HepG2 (cell line): ENCODE results near the gene CD109. TPM values are rescaled to one million over a fixed set of nuclear protein-coding genes. Genes with fewer than 3 reads are reported as not detected.
A peak's percentile ranks its signal among the peaks of the same experiment; 100 is the strongest.

ENCODE experiments used
- ATF1 ChIP-seq: IDR thresholded peaks from 2 replicates; pipeline ENCODE4 v1.6.1; 2016; ENCODE audit warnings: mild to moderate bottlenecking, control low read depth
- CBX1 ChIP-seq: IDR thresholded peaks from one replicate; pipeline ENCODE4 v1.6.1; 2016; ENCODE audit warnings: antibody characterized with exemption, low read depth
- DNMT1 ChIP-seq: sonication (generic); formaldehyde crosslinking; IDR thresholded peaks from 2 replicates; pipeline ENCODE4 v1.5.1; 2020; ENCODE audit warnings: mild to moderate bottlenecking, missing genetic modification reagents
- FOSL2 ChIP-seq: sonication (generic); formaldehyde crosslinking; IDR thresholded peaks from 2 replicates; pipeline ENCODE4 v1.4.0; 2020; ENCODE audit warnings: missing genetic modification reagents
- FOXK2 ChIP-seq: fragments of 450-650 bp; IDR thresholded peaks from 2 replicates; pipeline ENCODE4 v1.6.1; 2016
- MAFF ChIP-seq: IDR thresholded peaks from 2 replicates; pipeline ENCODE4 v1.6.1; 2011; ENCODE audit warnings: low read depth, low read length, improper control_type of control experiment
- NFIC ChIP-seq: IDR thresholded peaks from 2 replicates; pipeline ENCODE4 v1.6.1; 2012; ENCODE audit warnings: mild to moderate bottlenecking, low read length, inconsistent platforms
- NFKB2 ChIP-seq: sonication (generic); formaldehyde crosslinking; IDR thresholded peaks from 2 replicates; pipeline ENCODE4 v1.4.0; 2020; ENCODE audit warnings: missing genetic modification reagents, borderline replicate concordance
- NFRKB ChIP-seq: fragments of 450-650 bp; IDR thresholded peaks from 2 replicates; pipeline ENCODE4 v1.6.1; 2017
- PHF20 ChIP-seq: sonication (generic); formaldehyde crosslinking; IDR thresholded peaks from 2 replicates; pipeline ENCODE4 v1.5.0; 2020; ENCODE audit warnings: mild to moderate bottlenecking, missing genetic modification reagents
- PHF5A ChIP-seq: IDR thresholded peaks from one replicate; pipeline ENCODE4 v1.6.1; 2018; ENCODE audit warnings: low read depth, missing genetic modification reagents; ENCODE audit not compliant: unreplicated experiment
- SIN3B ChIP-seq: fragments of 150-350 bp; IDR thresholded peaks from 2 replicates; pipeline ENCODE4 v1.6.1; 2014; ENCODE audit warnings: low read length
- SMAD3 ChIP-seq: sonication (generic); formaldehyde crosslinking; IDR thresholded peaks from 2 replicates; pipeline ENCODE4 v1.4.0; 2020; ENCODE audit warnings: missing genetic modification reagents
- SMC3 ChIP-seq: IDR thresholded peaks from 2 replicates; pipeline ENCODE4 v1.6.1; 2011; ENCODE audit warnings: low read length, improper control_type of control experiment
- SP2 ChIP-seq: sonication (generic); formaldehyde crosslinking; IDR thresholded peaks from 2 replicates; pipeline ENCODE4 v1.5.1; 2020; ENCODE audit warnings: mild to moderate bottlenecking, missing genetic modification reagents
- SSRP1 ChIP-seq: IDR thresholded peaks from 2 replicates; pipeline ENCODE4 v1.6.1; 2016; ENCODE audit warnings: control low read depth
- WIZ ChIP-seq: sonication (generic); formaldehyde crosslinking; IDR thresholded peaks from 2 replicates; pipeline ENCODE4 v1.5.1; 2020; ENCODE audit warnings: mild to moderate bottlenecking, missing genetic modification reagents
- ZBTB21 ChIP-seq: sonication (generic); formaldehyde crosslinking; IDR thresholded peaks from 2 replicates; pipeline ENCODE4 v1.4.0; 2020; ENCODE audit warnings: missing genetic modification reagents
- ZNF234 ChIP-seq: sonication (generic); formaldehyde crosslinking; conservative IDR thresholded peaks from 2 replicates; pipeline ENCODE4 v1.5.1; 2020; ENCODE audit warnings: mild to moderate bottlenecking, missing genetic modification reagents
- ZNF256 ChIP-seq: sonication (generic); formaldehyde crosslinking; conservative IDR thresholded peaks from 2 replicates; pipeline ENCODE4 v1.4.0; 2020; ENCODE audit warnings: missing genetic modification reagents
- ZNF263 ChIP-seq: sonication (generic); formaldehyde crosslinking; IDR thresholded peaks from 2 replicates; pipeline ENCODE4 v1.4.0; 2020; ENCODE audit warnings: missing genetic modification reagents
- ZNF264 ChIP-seq: sonication (generic); formaldehyde crosslinking; IDR thresholded peaks from 2 replicates; pipeline ENCODE4 v1.4.0; 2020; ENCODE audit warnings: missing genetic modification reagents
- ZNF292 ChIP-seq: sonication (generic); formaldehyde crosslinking; IDR thresholded peaks from 2 replicates; pipeline ENCODE4 v1.8.1; 2022; ENCODE audit warnings: mild to moderate bottlenecking, low read depth, missing genetic modification reagents, borderline replicate concordance
- ZNF451 ChIP-seq: sonication (generic); formaldehyde crosslinking; IDR thresholded peaks from 2 replicates; pipeline ENCODE4 v1.5.0; 2020; ENCODE audit warnings: mild to moderate bottlenecking, missing genetic modification reagents
- ZNF549 ChIP-seq: sonication (generic); formaldehyde crosslinking; IDR thresholded peaks from 2 replicates; pipeline ENCODE4 v1.5.0; 2020; ENCODE audit warnings: missing genetic modification reagents
- ZNF615 ChIP-seq: sonication (generic); formaldehyde crosslinking; IDR thresholded peaks from 2 replicates; pipeline ENCODE4 v1.5.0; 2020; ENCODE audit warnings: mild to moderate bottlenecking, missing genetic modification reagents, borderline replicate concordance
- ZNF775 ChIP-seq: sonication (generic); formaldehyde crosslinking; IDR thresholded peaks from 2 replicates; pipeline ENCODE4 v1.4.0; 2020; ENCODE audit warnings: missing genetic modification reagents, mild to moderate bottlenecking, moderate library complexity, borderline replicate concordance
- polyA plus RNA-seq, 8 experiments: library from polyadenylated mRNA; depleted of rRNA in 3 of 8; stranded (reverse) in 7 of 8; unstranded in 1 of 8; fragments of >200 nt; fragmentation: Illumina TruSeq in 4 of 8; extraction: Trizol in 4 of 8; gene quantifications; 2 replicates each; pipeline versions ENCODE4 v1.2.1 to v1.2.3, GENCODE V29; 2011 to 2016; ENCODE audit warnings: low read depth in 4 of 8, missing spikeins in 1 of 8, mixed read lengths in 1 of 8; ENCODE audit not compliant: insufficient read depth in 1 of 8
- total RNA-seq, 5 experiments: library from RNA; depleted of rRNA; stranded (reverse); fragments of >200 nt; fragmentation: Illumina TruSeq; extraction: Trizol; gene quantifications; 2 replicates each; pipeline ENCODE4 v1.2.3, GENCODE V29; 2016; ENCODE audit warnings: low read depth in 1 of 5
- TF ChIP-seq, protein P1 (sequence below): sonication (generic); formaldehyde crosslinking; IDR thresholded peaks from 2 replicates; pipeline ENCODE4 v1.4.0; 2020; ENCODE audit warnings: missing genetic modification reagents, borderline replicate concordance
- TF ChIP-seq, protein P2 (sequence below): sonication (generic); formaldehyde crosslinking; IDR thresholded peaks from 2 replicates; pipeline ENCODE4 v1.8.0; 2022; ENCODE audit warnings: mild to moderate bottlenecking, missing genetic modification reagents, moderate library complexity
- TF ChIP-seq, protein P3 (sequence below): sonication (generic); formaldehyde crosslinking; IDR thresholded peaks from 2 replicates; pipeline ENCODE4 v1.5.0; 2020; ENCODE audit warnings: missing genetic modification reagents

The CD109 gene
- total and polyA plus RNA-seq, 2 of the 13 experiments (the other 11 are each of a cell fraction or from before 2014, with no cell fraction given) = 0.93 to 2.1 TPM

DNA sequence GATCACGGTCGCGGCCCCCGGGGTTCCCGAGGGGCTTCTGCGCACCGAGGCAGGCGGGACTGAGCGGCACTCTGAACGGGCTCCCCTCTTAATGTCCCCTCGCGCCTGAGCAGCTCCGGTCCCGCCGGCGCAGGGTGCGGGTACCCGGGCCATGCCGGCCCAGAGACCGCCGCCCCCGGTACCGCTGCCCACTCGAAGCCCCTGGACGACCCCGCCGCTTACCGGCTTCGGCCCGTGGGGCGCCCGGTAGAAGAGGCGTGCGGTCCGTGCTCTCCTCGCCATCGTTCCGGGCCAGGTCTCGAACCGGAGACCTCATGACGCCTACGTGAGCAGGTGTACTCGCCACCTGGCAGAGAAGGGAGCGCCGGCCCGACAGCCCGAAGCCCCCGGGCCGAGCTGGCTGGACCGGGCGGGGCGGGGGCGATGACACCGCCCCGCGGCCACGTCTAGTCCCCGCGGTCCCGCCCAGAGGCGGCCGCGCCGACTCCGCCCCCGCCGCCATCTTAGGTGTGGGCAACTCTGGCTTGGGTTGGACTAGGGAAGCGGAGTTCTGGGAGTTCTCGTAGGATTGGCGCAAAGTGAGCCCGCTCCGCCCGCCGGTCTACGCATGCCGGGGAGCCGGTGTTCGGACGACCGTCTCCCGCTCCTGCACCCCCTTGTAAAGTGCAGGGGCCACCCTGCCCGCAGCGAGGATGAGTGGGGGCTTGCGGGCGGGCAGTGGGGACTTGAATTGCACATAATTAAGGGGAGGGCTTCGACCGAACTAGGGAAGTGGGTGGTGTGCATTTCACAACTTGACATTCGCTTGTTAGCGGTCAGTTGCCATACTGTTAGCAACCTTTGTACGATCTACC lies 42.2 kb upstream of the CD109 start, which contains the start of gene SLC17A5 (continued):
- no peak; the same call in 1 of the 2 replicates for TF ChIP-seq SMC3
- TF ChIP-seq NFIC = no peak
- TF ChIP-seq ZNF775 = no peak
- no peak for TF ChIP-seq SIN3B
- no peak for TF ChIP-seq PHF5A (CRISPR knock-in tag)
- TF ChIP-seq ZNF615 (CRISPR knock-in tag) = no peak
- no peak; the same call in 1 of the 2 replicates for TF ChIP-seq ZNF234
- TF ChIP-seq SP2 (CRISPR knock-in tag) = peak; percentile 39; the same call in 1 of the 2 replicates
- TF ChIP-seq WIZ = peak; percentile 29; the same call in 1 of the 2 replicates
- TF ChIP-seq NFRKB = no peak
- TF ChIP-seq ZNF263 (CRISPR knock-in tag) = peak; percentile 23; the same call in 1 of the 2 replicates
- TF ChIP-seq SMAD3 (CRISPR knock-in tag) = no peak
- TF ChIP-seq ZBTB21 (CRISPR knock-in tag) = no peak
- no peak for TF ChIP-seq ZNF256 (CRISPR knock-in tag)
- TF ChIP-seq ZNF292 (CRISPR knock-in tag) = 0 out of 2 replicates have a peak, but pooled peaks have one; percentile 21
- TF ChIP-seq CBX1 = no peak
- TF ChIP-seq FOSL2 = peak; percentile 26; the same call in 1 of the 2 replicates
- TF ChIP-seq SSRP1 = no peak; the same call in 1 of the 2 replicates
- TF ChIP-seq PHF20 (CRISPR knock-in tag) = peak; percentile 62
- TF ChIP-seq ZNF451 = peak; percentile 75; the same call in 1 of the 2 replicates
- TF ChIP-seq DNMT1 (CRISPR knock-in tag) = 0 out of 2 replicates have a peak, but pooled peaks have one; percentile 55
- TF ChIP-seq MAFF = no peak
- TF ChIP-seq, protein P1, sequence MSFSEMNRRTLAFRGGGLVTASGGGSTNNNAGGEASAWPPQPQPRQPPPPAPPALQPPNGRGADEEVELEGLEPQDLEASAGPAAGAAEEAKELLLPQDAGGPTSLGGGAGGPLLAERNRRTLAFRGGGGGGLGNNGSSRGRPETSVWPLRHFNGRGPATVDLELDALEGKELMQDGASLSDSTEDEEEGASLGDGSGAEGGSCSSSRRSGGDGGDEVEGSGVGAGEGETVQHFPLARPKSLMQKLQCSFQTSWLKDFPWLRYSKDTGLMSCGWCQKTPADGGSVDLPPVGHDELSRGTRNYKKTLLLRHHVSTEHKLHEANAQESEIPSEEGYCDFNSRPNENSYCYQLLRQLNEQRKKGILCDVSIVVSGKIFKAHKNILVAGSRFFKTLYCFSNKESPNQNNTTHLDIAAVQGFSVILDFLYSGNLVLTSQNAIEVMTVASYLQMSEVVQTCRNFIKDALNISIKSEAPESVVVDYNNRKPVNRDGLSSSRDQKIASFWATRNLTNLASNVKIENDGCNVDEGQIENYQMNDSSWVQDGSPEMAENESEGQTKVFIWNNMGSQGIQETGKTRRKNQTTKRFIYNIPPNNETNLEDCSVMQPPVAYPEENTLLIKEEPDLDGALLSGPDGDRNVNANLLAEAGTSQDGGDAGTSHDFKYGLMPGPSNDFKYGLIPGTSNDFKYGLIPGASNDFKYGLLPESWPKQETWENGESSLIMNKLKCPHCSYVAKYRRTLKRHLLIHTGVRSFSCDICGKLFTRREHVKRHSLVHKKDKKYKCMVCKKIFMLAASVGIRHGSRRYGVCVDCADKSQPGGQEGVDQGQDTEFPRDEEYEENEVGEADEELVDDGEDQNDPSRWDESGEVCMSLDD (CRISPR knock-in tag) = no peak
- TF ChIP-seq, protein P2, sequence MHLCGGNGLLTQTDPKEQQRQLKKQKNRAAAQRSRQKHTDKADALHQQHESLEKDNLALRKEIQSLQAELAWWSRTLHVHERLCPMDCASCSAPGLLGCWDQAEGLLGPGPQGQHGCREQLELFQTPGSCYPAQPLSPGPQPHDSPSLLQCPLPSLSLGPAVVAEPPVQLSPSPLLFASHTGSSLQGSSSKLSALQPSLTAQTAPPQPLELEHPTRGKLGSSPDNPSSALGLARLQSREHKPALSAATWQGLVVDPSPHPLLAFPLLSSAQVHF (CRISPR knock-in tag) = no peak
- TF ChIP-seq ATF1 (CRISPR knock-in tag) = no peak
- no peak for TF ChIP-seq ZNF264 (CRISPR knock-in tag)
- peak; percentile 78; the same call in 1 of the 2 replicates for TF ChIP-seq NFKB2 (CRISPR knock-in tag)
- TF ChIP-seq, protein P3, sequence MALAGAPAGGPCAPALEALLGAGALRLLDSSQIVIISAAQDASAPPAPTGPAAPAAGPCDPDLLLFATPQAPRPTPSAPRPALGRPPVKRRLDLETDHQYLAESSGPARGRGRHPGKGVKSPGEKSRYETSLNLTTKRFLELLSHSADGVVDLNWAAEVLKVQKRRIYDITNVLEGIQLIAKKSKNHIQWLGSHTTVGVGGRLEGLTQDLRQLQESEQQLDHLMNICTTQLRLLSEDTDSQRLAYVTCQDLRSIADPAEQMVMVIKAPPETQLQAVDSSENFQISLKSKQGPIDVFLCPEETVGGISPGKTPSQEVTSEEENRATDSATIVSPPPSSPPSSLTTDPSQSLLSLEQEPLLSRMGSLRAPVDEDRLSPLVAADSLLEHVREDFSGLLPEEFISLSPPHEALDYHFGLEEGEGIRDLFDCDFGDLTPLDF = peak; percentile 74; the same call in 1 of the 2 replicates
- peak; percentile 36; the same call in 1 of the 2 replicates for TF ChIP-seq ZNF549 (CRISPR knock-in tag)
- TF ChIP-seq FOXK2 = no peak
